GM19099 (cell line): ENCODE data around the gene PBX1.

ENCODE experiments used
- POLR2A ChIP-seq: IDR thresholded peaks from 3 replicates; pipeline ENCODE4 v1.6.1; 2011; ENCODE audit warnings: low read depth; ENCODE audit not compliant: insufficient read length; ENCODE audit errors: extremely low read depth

The PBX1 gene

GRCh38 chr1:164842870-164843269 is 283.9 kb downstream of the PBX1 start:
- TF ChIP-seq POLR2A, result no peak

DNA sequence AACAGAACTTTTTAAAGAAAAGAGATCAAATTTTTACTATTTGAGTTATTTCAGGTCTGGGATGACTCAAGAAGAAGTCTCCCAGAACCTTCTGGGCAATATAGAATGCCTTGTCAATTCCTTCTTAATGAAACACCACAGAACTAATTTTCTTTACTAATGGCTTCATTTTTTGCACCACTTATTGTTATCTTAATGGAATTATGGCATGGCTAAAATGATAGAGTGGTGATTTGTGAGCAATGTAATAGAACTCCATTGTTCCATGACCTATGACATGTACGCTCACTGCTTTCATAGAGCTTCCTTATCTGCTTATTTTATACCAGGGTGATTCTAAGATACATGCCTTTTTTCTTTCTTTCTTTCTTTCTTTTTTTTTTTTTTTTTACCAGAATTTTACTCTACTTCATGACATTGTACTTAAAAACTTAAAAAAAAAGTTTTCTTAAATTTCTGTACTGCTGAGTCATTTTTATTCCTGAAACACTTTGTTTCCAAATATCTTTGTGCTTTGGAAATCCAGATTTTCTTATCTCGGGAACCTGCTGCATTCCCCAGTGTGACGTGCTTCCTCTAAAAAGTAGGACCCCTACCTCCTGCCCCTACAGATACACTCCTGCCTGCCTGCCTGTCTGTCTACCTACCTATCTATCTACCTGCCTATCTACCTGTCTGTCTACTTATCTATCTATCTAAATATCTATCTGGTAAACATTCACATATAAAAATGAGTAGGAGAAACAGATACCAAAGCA is 284.9 kb downstream of the PBX1 start:
- no peak for TF ChIP-seq POLR2A

GRCh38 chr1:164846731-164847691 is 288.0 kb downstream of the PBX1 start:
- TF ChIP-seq POLR2A, result no peak

GRCh38 chr1:164853146-164853545 is 294.2 kb downstream of the PBX1 start:
- TF ChIP-seq POLR2A, result no peak

DNA sequence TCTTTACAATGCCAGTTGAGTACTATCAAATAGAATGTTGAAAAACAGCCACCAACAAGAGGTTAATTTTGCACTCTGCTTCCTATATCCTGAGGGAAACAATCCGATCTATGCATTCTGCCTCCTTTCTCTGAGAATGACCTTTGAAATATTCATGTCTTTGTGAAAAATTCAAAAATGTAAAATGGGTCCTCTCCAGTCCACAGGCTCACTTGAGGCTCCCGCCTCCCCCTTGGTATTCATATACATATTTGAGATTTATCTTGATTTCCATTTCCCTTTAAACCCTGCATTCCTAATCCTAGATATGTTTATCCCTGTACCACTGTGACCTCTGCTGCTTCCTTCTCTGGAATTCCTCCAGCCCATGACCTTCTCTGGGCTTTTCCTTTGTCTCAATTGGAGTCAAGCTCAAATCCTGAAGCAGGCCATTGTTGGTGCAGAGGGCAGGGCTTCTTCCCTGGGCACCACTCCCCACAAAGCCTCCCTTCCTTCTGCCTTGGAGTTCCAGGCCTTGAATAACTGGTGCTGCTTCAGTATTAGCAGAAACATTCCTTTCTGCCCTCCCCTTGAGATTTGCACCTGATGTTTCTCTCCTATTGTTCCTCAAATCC is 296.8 kb downstream of the PBX1 start:
- no peak for TF ChIP-seq POLR2A

DNA sequence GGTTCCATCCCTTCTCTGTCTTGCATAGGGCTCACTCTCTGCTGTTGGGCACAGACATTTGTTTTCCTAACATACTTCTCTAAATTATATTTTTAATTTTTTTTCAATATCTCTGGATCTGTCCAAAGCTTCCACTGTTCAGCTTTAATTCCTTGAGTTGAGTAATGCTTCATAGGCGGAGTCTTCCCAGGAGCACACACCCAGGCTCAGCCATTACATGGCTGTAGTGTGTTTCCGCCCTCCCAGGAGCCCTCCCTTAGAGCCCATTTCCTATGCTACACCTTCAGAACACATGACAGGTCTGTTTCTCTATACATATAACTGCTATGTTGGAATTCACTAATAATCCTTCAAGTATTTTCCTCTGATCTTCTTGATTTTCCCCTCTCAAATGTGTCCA is 297.4 kb downstream of the PBX1 start:
- TF ChIP-seq POLR2A, result no peak

- no peak for TF ChIP-seq POLR2A
Observed at GRCh38 chr1:164857439-164857838, 298.5 kb downstream of the PBX1 start.

GRCh38 chr1:164858096-164858632 is 299.2 kb downstream of the PBX1 start:
- TF ChIP-seq POLR2A, result no peak

- TF ChIP-seq POLR2A, result no peak
Observed at GRCh38 chr1:164861632-164862031, 302.6 kb downstream of the PBX1 start.

GRCh38 chr1:164863056-164863455 is 304.1 kb downstream of the PBX1 start:
- TF ChIP-seq POLR2A, result no peak

GRCh38 chr1:164864161-164864560 is 305.2 kb downstream of the PBX1 start:
- no peak for TF ChIP-seq POLR2A

DNA sequence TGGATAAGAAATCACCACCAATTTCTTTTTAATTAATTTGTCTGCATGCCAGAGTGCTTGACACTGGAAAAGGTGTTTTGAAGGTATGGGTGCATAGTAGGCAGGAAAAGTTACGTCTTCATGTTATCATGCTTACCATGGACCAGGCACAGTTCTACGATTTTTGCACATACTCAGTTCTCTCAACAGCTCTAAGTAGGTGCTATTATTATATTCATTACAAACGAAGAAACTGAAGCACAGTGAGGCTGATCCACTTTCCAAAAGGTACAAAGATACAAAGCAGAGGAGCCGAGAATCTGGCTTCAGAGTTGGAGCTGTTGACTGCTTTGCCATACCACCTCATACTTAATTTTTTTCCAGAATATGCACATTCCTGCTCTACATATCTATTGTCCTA is 306.4 kb downstream of the PBX1 start:
- no peak for TF ChIP-seq POLR2A

- TF ChIP-seq POLR2A, result no peak
Observed at GRCh38 chr1:164867590-164867989, 308.6 kb downstream of the PBX1 start.

DNA sequence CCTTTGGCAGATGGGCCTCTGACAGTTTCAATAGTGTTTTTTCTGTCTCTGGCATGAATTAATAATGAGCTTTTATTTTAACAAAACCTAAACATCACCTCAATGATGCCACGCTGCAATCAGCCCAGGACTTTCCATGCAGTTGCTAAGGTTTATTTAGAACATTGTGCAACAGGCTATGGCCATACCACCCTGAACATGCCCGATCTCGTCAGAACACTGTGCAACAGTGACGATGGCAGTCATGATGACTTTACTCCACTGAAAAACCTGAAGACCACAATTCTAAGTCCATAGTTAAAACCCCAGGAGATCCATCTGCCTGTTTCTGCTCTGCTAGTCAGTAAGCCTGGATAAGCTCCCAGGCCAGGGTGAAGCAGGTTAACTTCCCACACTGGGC is 310.0 kb downstream of the PBX1 start:
- TF ChIP-seq POLR2A, result no peak

DNA sequence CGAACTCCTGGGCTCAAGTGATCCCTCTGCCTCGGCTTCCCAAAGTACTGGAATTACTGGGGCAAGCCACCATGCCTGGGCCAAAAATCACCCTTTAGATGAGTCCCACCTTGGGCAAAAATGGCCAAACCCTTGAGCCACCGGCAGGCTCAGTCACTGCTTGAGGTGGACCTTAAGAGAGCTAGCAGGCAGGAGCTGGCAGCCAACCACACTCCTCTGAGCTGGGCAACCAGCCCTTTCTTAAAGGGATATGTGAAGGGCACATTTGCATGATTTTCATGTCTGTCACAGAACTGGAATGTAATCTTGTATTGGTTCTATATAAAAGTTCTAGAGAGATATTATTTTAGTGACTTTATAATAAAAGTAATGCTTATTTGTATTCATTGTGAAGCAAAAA is 316.5 kb downstream of the PBX1 start:
- no peak for TF ChIP-seq POLR2A
